Endodermal cell (in vitro differentiated cells): ENCODE results near the gene GAL3ST3. TPM values are rescaled to one million over a fixed set of nuclear protein-coding genes. Genes with fewer than 3 reads are reported as not detected.
"Not testable (repeated sequence)": the region's sequence is repeated elsewhere in the genome, so short reads cannot be mapped to it uniquely, and the experiment has no call there.

ENCODE experiments used
- DNase-seq: peaks from one replicate; pipeline ENCODE4 v3.0.0-alpha.2; 2017
- H3K27ac ChIP-seq: 2 replicates; pipeline ENCODE4 v1.5.1; 2013; ENCODE audit warnings: mild to moderate bottlenecking, low read depth, low read length, moderate library complexity
- H3K27me3 ChIP-seq: 2 replicates; pipeline ENCODE4 v1.6.1; 2013; ENCODE audit warnings: mild to moderate bottlenecking, low read length, moderate library complexity; ENCODE audit not compliant: insufficient read depth, control insufficient read depth, poor library complexity, severe bottlenecking
- H3K36me3 ChIP-seq: 2 replicates; pipeline ENCODE4 v1.7.0; 2013; ENCODE audit warnings: mild to moderate bottlenecking, low read length, moderate library complexity; ENCODE audit not compliant: control insufficient read depth, insufficient read depth
- H3K4me1 ChIP-seq: one replicate; pipeline ENCODE4 v1.7.0; 2013; ENCODE audit warnings: low read length; ENCODE audit not compliant: control insufficient read depth, insufficient read depth
- H3K4me3 ChIP-seq: 2 replicates; pipeline ENCODE4 v1.5.1; 2013; ENCODE audit warnings: mild to moderate bottlenecking, low read length, moderate library complexity
- H3K9ac ChIP-seq: 2 replicates; pipeline ENCODE4 v1.6.1; 2013; ENCODE audit warnings: mild to moderate bottlenecking, low read length, moderate library complexity; ENCODE audit not compliant: poor library complexity, severe bottlenecking; ENCODE audit errors: extremely low read depth
- H3K9me3 ChIP-seq: 2 replicates; pipeline ENCODE4 v1.6.1; 2013; ENCODE audit warnings: mild to moderate bottlenecking, low read length, moderate library complexity; ENCODE audit not compliant: control insufficient read depth
- H3K27ac Mint-ChIP-seq: 2 replicates; pipeline ENCODE4 v1.8.0; 2020; ENCODE audit warnings: mixed read lengths
- H3K27me3 Mint-ChIP-seq: 2 replicates; pipeline ENCODE4 v1.8.0; 2021; ENCODE audit warnings: mild to moderate bottlenecking, mixed read lengths; ENCODE audit not compliant: insufficient read depth
- H3K36me3 Mint-ChIP-seq: 2 replicates; pipeline ENCODE4 v1.8.0; 2020; ENCODE audit warnings: low read depth, mixed read lengths
- H3K4me1 Mint-ChIP-seq: 2 replicates; pipeline ENCODE4 v1.8.0; 2020; ENCODE audit warnings: mixed read lengths
- H3K4me3 Mint-ChIP-seq: 2 replicates; pipeline ENCODE4 v1.8.0; 2020; ENCODE audit warnings: mild to moderate bottlenecking, moderate library complexity, mixed read lengths
- H3K9me3 Mint-ChIP-seq: 2 replicates; pipeline ENCODE4 v1.8.0; 2020; ENCODE audit warnings: mild to moderate bottlenecking, mixed read lengths
- CTCF ChIP-seq: fragments of 200-600 bp; sonication (generic); conservative IDR thresholded peaks from 2 replicates; pipeline ENCODE4 v1.5.0; 2021; ENCODE audit warnings: antibody characterized with exemption, mild to moderate bottlenecking
- WGBS, 2 experiments: methylation state at CpG; one replicate each; pipeline versions ENCODE4 v1.1.5 to v1.1.7; 2013; ENCODE audit warnings: missing lambda C conversion rate in 2 of 2, mixed read lengths in 1 of 2; ENCODE audit not compliant: insufficient coverage in 1 of 2, insufficient read length in 1 of 2; 5-methylcytosine and 5-hydroxymethylcytosine counted together
- total RNA-seq, 2 donors: library from RNA; stranded (reverse); fragmentation: NEBNext Ultra II Directional in 1 of 2; extraction: Animal tissue kit (Norgen Biotek cat#: 25700) in 1 of 2; gene quantifications; 2 replicates in 1 of 2; 3 replicates in 1 of 2; pipeline ENCODE4 v1.2.1, GENCODE V29; 2021

Gene GAL3ST3
- total RNA-seq, 2 donors from 2014 or later = 7.4 to 11.2 TPM

- H3K4me1 ChIP-seq = no peaks in the 10 kb centered on the region
- Mint-ChIP-seq H3K27ac (no peak overlapping the region), H3K4me1 (no peaks in the 10 kb centered on the region), H3K27me3 (peaks cover 20% of the 10 kb centered on the region), H3K4me3 (no peak overlapping the region), H3K36me3 (no peaks in the 10 kb centered on the region), H3K9me3 (peaks cover 18% of the 10 kb centered on the region)
- no peaks in the 10 kb centered on the region for H3K36me3 ChIP-seq
- H3K27me3 ChIP-seq = no peaks in the 10 kb centered on the region
- no peak overlapping the region for H3K27ac ChIP-seq
- no peak overlapping the region for H3K4me3 ChIP-seq
- no peak overlapping the region for H3K9ac ChIP-seq
- TF ChIP-seq CTCF = no peak
- 71 to 86% methylated on average over 3 to 9 of the region's 9 CpGs for WGBS, 2 experiments
- no peaks in the 10 kb centered on the region for H3K9me3 ChIP-seq
- DNase-seq = no peak
Measured at GRCh38 chr11:66035653-66036333, 13.2 kb downstream of the GAL3ST3 start.

DNA sequence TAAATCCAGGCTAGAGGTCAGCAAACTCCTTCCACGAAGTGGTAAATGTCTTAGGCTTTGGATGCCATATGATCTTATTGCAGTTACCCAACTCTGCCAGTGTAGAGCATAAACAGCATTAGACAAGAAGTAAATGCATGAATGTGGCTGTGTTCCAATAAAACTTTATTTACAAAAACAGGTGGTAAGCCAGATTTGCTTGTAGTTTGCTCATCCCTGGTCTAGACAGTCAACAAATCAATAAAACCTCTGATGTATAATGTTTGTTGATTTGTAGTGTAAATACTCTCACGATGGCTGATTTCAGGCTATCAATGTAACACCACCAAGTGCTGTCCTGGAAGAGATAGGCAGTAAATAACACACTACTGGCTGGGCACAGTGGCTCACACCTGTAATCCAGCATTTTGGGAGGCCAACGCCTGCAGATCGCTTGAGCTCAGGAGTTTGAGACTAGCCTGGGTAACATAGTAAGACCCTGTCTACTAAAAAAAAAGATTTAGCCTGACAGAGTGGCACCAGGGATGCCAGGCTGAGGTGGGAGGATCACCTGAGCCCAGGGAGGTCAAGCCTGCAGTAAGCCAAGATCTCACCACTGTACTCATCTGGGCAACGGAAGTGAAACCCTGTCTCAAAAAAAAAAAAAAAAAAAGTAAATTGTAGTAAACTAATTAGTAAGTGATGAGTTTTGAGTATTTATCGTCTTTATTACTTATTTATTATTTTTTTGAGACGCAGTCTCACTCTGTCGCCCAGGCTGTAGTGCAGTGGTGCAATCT is 15.8 kb downstream of the GAL3ST3 start:
- no peaks in the 10 kb centered on the region for H3K27me3 ChIP-seq
- no peak overlapping the region for H3K9ac ChIP-seq
- no peak overlapping the region for H3K27ac ChIP-seq
- no peaks in the 10 kb centered on the region for H3K36me3 ChIP-seq
- no peak overlapping the region for H3K27ac Mint-ChIP-seq
- H3K4me1 ChIP-seq = no peaks in the 10 kb centered on the region
- no peaks in the 10 kb centered on the region for H3K36me3 Mint-ChIP-seq
- DNase-seq = no peak
- H3K9me3 ChIP-seq = no peaks in the 10 kb centered on the region
- no peak overlapping the region for H3K4me3 ChIP-seq
- no peaks in the 10 kb centered on the region for H3K4me1 Mint-ChIP-seq
- no peak overlapping the region for H3K4me3 Mint-ChIP-seq
- H3K9me3 Mint-ChIP-seq = peaks cover 18% of the 10 kb centered on the region
- WGBS, 2 experiments = 83 to 91% methylated on average over 4 to 7 of the region's 8 CpGs
- H3K27me3 Mint-ChIP-seq = peaks cover 24% of the 10 kb centered on the region
- TF ChIP-seq CTCF = no peak

DNA sequence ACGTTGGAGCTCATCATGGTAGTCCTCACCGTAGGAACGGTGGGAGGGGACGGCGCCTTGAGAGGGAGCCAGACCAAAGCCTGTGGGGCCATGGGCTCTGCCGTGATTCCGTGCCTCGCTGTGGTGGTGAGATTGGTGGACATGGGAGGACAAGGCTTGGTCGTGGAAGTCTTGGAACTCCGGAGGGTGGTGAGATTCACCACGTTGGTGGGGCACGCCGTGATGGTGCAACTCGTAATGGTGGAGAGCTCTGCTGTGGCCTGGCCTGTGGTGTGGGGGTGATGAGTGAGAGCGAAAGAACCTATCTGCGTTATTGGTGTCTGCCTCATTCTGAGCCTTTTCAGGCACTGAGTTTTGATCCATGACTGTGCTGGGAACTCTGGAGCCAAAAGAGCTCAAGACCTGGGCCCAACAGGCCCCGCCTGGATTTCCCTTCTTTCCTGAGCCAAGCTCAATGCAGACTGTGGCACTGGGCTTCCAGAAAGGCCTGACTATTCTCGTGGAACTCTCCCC is 22.9 kb downstream of the GAL3ST3 start, which contains the start of gene CATSPER1:
TSS of gene CATSPER1 (minus strand) at position 463 of the 513 bp plus-strand sequence. CDS start at position 363, 100 bp downstream.
- H3K27ac ChIP-seq = no peak within 1 kb of the TSS
- H3K4me1 Mint-ChIP-seq = no peaks in the 10 kb centered on the region
- no peak within 1 kb of the TSS for H3K4me3 ChIP-seq
- no peak for DNase-seq
- WGBS, 2 experiments = 91 to 92% methylated on average over 10 to 18 of the region's 18 CpGs
- TF ChIP-seq CTCF = no peak
- no peaks in the 10 kb centered on the region for H3K36me3 Mint-ChIP-seq
- peaks cover 32% of the 10 kb centered on the region for H3K27me3 Mint-ChIP-seq
- no peaks in the 10 kb centered on the region for H3K4me1 ChIP-seq
- peaks cover 6% of the 10 kb centered on the region for H3K27me3 ChIP-seq
- H3K9me3 Mint-ChIP-seq = no peaks in the 10 kb centered on the region
- no peaks in the 10 kb centered on the region for H3K36me3 ChIP-seq
- H3K4me3 Mint-ChIP-seq = no peak within 1 kb of the TSS
- no peak within 1 kb of the TSS for H3K9ac ChIP-seq
- no peaks in the 10 kb centered on the region for H3K9me3 ChIP-seq
- H3K27ac Mint-ChIP-seq = no peak within 1 kb of the TSS

- not testable (repeated sequence) for H3K4me1 ChIP-seq, H3K9me3 ChIP-seq, H3K4me3 Mint-ChIP-seq, H3K36me3 Mint-ChIP-seq, H3K27me3 ChIP-seq, H3K36me3 ChIP-seq, H3K9me3 Mint-ChIP-seq, H3K27ac ChIP-seq, H3K4me1 Mint-ChIP-seq, H3K4me3 ChIP-seq, DNase-seq, H3K27ac Mint-ChIP-seq, H3K9ac ChIP-seq
- WGBS, 2 experiments = 71 to 83% methylated on average over 4 to 5 of the region's 5 CpGs
- H3K27me3 Mint-ChIP-seq = peaks cover 32% of the 10 kb centered on the region
Measured at GRCh38 chr11:66023186-66023440, 25.8 kb downstream of the GAL3ST3 start.
